ENCODE results near the gene KPNA5.
"Not testable (repeated sequence)": the region's sequence is repeated elsewhere in the genome, so short reads cannot be mapped to it uniquely, and the experiment has no call there.

DNA sequence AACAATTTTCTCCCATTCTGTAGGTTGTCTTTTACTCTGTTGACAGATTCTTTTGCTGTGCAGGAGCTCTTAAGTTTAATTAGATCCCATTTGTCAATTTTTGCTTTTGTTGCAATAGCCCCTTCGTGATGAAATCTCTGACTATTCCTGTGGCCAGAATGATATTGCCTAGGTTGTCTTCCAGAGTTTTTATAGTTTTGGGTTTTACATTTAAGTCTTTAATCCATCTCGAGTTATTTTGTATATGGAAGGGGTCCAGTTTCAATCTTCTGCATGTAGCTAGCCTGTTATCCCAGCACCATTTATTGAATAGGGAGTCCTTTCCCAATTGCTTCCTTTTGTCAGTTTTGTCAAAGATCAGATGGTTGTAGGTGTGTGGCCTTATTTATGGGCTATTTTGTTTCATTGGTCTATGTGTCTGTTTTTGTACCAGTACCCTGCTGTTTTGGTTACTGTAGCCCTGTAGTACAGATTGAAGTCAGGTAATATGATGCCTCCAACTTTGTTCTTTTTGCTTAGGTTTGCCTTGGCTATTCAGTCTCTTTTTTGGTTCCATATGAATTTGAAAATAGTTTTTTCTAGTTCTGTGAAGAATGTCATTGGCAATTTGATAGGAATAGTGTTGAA is 5.6 kb downstream of the KPNA5 start:
- TF ChIP-seq POLR2A (IDR thresholded peaks at IDR 0.05; ENCODE audit: low read length); GATA1 (IDR thresholded peaks at IDR 0.05; ENCODE audit: low read depth, low read length): not testable (repeated sequence)
